ENCODE results near the gene NCBP3.

- TF ChIP-seq POLR2A (IDR thresholded peaks at IDR 0.05), result no peak
- no peak for TF ChIP-seq CTCF (IDR thresholded peaks at IDR 0.05)
Measured at GRCh38 chr17:3867606-3868005, 21.6 kb upstream of the NCBP3 start.

Measured in Peyer's patch (tissue), 4 donors.